HG03575 (cell line): ENCODE results near the gene ZMIZ2.
"Not testable (repeated sequence)": the region's sequence is repeated elsewhere in the genome, so short reads cannot be mapped to it uniquely, and the experiment has no call there.

ENCODE experiments used
- ATAC-seq: cut with Tn5 transposase; IDR thresholded peaks from one replicate; pipeline ENCODE4 v1.9.1; 2021; ENCODE audit not compliant: unreplicated experiment, insufficient number of reproducible peaks, low FRiP score; ENCODE audit errors: extremely low read depth

ZMIZ2 gene

DNA sequence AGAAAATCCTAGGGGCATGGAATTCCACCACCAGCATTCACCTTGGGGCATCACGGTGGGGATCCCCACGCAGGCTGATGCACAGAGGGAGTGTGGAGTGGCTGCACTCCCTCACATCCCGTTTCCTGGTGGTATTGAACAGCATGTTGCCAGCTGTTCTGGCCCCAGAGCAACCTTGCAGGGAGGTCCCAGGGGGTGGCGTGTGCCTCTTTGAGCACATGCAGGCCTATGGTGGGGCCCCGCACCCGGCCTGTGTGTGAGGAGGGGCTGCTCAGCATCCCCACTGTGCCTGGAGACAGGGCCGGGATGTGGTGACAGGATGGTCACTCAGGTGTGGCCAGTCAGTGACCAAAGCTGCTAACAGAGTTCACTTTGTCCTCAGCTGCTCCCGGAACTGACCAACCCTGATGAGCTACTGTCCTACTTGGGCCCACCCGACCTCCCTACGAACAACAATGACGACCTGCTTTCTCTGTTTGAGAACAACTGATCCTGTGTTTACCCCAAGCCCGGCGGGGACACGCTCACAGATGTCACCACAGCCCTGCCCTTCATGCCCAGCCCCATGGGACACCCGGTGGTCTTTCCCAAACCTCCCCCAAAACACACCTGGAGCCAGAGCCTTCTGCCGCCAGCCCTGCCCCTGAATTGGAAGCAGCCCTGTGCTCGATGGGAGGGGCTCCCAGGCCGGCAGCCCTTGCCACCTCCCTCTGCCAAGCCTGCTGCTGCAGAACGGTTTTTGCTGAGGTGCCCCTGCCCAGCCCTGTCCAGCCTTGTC lies 18.7 kb downstream of the ZMIZ2 start:
- no peak for ATAC-seq

DNA sequence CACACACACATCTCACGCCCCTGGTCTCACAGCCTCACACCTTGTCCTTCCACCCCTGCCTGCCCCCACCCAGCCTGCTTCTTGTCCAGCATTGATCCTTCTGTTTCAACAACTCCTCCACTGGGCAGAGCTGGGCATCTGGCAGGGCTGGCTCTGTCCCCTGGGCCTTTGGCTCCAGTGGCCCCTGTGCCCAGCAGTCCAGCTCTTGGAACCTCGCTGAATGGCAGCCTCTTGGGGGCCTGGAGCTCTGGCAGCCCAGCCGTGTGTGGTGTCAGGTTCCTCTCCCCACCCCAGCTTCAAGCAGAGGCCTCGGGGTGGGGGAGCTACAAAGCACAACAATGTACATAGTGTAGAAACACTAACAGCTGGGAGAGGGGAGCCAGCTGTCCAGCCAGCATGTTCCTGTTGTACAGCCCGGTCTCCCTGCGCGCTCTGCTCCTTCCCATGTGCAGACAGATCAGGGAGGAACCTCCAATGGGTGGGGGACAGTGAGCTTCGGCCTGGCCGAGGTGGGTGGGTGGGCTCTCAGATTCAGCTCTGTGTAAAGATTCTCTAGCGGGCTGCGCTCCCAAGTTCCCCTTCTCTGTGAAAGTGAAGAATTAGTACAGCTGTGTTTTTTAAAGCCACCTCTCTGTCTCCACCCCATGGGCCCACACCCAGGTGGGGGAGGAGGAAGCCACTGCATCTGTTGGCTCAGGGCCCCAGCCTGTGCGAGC lies 19.4 kb downstream of the ZMIZ2 start:
- no peak for ATAC-seq

DNA sequence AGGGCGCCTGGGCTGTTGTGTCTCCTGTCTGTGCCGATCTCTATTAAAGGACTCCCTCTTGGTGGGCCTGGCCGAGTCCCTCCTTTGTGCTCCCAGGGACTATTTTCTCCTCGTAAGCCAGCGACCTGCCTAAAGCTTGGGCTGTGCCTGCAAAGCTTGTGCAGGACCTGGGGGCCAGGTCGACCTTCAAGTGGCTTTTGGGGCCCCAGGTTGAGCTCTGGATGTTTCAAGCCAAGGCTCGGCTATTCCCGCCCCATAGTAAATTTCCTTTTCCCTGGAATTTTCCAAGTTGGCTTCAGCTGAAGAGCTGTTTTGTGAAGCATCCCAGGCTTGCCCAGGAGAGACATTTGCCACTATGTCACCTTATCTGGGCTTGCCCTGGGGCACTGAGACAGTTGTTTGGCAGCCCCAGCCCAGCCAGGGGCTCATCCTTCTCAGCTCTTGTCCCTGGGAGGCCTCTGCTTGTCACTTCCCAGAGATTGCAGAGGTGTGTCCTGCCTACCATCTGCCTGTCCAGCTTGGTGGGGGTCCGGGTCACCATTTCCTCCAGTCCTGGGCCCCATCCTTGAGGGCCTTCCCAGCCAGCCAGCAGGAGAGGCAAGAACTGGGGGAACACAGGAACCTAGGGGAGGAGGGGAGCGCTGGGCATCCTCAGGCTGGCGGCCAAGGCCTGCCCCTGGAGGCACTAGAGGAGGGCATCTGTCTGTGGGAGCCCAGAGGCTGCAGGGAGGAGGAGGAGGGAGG lies 20.2 kb downstream of the ZMIZ2 start:
- ATAC-seq, result no peak

DNA sequence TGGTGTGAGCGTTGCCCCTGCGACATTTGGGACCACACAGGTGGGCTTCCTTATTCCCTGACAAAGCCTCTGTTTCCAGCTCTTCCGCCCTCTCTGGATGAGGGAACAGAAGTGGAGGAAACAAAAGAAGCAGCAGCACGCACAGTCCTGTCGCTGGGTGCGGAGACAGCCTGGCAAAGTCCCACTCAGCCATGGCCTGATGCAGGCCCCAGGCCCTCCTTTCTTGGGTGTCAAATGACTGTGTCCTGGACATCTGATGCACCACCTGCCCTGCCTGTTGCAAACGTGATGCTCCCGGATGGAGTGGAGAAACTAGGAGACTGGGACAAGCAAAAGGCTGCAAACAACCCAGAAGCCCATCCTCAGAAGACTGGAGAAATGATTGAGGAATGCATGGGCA lies 20.7 kb downstream of the ZMIZ2 start:
- ATAC-seq, result no peak

DNA sequence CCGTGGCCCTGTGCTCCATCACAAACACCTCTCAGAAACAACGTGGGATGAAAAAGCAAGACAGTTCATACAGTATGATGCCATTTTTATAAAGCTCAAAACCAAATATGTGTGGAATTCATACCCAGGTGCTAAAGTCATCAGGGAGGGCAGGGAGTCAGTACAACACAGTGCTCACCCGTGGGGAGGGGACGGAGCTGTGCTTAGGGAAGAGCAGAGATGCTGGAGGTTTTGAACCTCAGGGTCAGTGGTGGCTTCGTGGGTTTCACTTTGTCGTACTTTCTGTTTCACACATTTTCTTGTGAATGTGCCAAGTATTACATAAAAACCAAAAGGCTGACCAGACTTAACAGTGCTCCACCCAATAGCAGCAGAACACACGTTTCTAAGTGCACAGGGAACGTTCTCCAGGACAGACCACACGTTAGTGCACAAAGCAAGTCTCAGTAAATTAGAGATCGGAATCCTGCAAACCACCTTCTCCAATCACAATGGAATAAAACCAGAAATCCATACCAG lies 21.2 kb downstream of the ZMIZ2 start:
- ATAC-seq, result no peak

DNA sequence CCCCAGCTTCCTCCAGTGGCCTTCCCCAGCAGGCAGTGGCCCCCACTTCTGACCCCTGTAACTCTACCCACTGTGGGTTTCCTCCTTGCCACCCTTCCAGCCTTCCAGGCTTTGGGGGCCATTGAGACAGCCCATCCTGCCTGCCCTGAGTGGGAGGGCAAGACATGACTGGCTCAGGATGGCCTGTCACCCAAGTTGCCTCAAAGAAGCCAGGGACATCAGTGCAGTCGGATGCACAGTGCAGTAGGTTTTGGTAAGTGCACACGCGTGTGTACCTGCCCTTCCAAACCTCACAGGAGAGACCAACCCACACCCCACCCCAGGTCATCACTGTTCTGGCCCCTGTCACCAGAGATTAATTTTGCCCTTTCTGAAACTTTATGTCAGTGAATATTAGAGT lies 22.7 kb downstream of the ZMIZ2 start:
- ATAC-seq, result no peak

DNA sequence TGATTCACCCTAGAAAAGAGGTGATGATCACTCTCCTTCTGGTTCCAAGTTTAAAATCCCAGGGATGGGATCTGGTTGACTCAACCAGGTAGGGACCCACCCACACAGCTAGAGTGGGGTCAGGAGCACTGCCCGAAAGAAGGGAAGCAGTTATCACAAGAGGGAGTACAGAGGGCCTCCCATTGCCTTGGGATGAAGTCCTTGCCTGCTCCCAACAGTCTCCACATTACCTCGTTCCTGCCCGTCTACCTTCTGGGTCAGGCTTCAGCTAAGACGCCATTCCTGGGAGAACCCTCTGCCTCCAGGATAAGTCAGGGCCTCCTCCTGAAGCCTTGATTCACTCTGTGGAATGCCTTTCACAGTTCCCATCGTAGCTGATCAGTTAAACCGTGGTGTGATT lies 23.8 kb downstream of the ZMIZ2 start:
- ATAC-seq, result no peak

DNA sequence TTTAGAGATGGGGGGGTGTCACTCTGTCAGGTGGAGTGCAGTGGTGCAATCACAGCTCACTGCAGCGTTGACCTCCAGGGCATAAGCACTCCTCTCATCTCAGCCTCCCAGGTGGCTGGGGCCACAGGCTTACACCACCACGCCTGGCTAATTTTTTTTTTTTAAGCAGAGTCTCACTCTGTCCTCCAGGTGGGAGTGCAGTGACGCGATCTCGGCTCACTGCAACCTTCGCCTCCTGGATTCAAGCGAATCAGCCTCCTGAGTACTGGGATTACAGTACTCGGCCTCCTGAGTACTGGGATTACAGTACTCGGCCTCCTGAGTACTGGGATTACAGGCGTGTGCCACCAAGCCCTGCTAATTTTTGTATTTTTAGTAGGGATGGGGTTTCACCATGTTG lies 24.2 kb downstream of the ZMIZ2 start:
- ATAC-seq, result no peak

DNA sequence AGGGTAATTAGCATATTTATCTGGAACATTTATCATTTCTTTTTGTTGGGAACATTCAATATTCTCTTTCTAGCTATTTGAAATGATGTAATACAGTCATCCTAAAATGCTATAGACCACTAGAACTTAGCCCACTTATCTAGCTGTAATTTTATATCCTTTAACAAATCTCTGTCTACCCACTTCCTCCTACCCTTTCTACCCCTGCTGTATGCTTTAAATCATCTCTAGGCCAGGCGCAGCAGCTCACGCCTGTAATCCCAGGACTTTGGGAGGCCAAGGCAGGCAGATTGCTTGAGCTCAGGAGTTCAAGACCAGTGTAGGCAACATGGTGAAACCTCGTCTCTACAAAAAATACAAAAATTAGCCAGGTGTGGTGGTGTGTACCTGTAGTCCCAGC lies 25.8 kb downstream of the ZMIZ2 start:
- not testable (repeated sequence) for ATAC-seq

DNA sequence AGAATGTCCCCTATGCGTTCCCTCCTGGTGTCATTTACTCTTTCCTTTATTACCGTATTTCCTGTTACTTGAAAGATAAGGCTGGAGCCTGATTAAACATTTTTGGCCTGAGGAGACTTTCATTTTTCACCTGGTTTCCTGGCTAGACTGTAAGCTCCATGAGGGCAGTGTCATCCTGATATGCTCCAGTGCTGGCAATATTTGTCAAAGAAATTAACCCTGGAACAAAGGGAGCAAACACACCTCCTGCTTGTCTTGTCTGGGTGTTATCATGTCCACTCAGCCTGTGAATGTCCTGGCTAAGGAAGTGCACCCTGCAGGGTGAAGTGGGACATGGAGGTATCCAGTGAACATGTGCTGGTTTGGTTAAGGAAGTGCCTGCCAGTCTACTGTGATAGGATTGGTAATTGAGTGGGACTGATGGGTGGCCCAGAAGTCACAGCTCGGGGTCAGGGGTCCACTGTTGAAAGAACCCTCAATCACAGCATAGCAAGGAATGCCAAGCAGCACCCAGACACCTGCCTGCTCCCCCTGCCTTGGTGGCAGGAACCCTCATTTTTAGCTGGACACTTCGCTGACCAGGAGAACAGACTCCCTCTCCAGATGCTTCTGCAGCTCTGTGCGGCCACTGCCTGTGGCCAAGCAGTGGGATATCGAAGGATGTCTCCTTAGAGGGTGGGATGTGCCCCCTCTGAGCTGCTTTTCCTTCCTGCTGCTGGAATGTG lies 26.9 kb downstream of the ZMIZ2 start:
- no peak for ATAC-seq

DNA sequence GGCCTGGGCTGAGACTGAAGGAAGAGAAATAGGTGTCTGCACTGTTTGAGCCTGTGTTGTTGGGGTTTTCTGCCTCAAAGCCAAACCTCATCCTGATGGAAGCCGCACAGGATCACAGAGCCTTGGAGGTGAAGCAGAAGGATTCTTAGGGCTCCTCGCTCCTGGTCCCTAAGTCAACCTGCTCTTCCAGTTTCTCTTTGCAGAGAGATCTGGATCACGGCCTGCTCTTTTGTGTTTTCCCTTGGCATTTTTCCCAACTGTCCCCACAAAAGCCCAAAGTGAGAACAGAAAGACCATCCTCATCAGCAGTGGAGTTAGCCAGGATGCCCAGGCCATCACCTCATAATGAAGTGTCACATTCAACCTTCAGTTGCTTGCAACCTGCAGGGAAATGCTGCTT lies 27.6 kb downstream of the ZMIZ2 start:
- ATAC-seq, result no peak

DNA sequence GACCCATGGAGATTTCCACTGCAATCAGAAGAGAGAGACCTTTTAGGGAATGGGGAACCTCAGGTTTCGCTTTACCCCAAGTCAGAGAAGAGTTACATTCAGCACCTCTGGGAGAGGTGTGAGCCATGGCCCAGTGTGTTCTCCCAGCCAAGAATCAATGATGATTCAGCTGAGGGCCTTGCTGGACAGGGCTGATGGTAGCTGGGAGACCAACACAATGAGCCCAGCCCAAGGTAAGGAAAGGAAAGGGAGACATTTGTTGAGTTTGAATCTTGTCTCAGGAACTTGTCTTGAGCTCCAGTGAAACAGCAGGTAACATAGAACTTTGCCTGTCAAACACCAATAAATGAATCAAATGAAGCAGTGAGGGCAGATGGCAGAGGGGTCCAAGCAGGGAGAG lies 33.8 kb downstream of the ZMIZ2 start:
- ATAC-seq, result no peak

DNA sequence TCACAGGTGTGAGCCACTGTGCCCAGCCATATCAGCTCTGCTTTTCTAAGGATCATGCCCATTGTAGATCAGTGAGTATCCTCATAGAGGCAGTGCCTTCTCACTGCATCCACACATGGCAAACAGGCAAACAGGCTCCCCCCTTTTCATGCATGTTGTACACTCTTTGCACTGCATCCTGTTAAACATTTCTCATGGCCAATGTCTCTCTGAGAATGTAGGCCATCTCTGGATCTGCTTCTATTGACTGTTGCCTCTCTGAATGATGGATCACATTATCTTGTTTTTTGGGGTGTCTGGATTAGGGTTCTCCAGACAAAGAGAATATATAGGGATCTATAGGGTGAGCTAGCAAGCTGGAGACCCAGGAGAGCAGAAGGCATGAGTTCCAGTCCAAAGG lies 34.8 kb downstream of the ZMIZ2 start:
- ATAC-seq, result no peak

DNA sequence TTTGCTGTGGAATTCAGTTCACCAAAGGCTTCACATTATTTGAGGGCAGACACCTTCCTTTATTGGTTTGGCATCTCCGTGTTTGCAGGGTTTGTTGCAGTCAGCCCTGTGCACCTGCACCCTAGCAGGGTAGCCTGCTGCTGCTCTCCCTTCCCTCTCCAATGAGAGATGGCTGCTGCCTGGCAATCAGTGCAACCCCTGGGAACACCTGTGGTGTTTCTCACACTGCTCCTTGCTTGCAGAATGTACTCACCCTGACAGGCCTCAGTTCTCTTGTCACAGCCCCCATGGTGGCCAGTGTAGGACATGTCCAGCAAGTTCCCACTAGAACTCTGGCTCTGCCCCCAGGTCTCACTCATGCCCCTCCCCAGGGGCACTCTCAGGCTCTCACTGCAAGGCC lies 35.7 kb downstream of the ZMIZ2 start:
- ATAC-seq, result no peak

DNA sequence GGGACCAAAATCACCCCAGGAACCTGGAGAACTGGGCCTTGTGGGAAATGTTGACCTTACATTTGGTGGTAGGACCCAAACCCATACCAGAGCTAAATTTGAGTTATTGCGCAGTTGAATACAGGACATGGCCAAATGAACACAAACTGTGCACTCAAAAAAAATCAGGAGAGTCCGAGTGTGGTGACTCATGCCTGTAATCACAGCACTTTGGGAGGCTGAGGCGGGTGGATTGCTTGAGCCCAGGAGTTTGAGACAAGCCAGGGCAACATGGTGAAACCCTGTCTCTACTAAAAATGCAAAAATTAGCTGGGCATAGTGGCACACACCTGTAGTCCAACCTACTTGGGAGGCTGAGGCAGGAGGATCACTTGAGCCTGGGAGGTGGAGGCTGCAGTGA lies 36.6 kb downstream of the ZMIZ2 start:
- ATAC-seq, result not testable (repeated sequence)

DNA sequence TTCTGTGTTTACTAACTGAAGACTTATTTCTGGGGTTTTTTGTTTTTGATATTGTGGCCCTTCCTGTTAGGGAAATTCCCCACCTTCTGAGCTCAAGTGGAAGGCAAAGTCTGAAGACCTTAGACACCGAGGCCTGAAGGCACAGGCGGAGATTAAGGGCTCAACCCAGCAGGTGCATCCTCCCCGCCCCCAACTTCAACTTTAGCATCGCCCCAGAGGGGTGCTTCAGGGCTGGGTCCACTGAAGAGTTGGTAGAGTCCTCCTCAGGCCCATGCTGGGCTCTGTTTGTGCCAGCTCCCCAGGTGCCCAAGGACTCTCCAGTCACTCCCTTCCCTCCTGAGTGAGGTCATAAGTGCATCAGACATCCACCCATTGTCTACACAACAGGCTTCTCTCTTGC lies 38.4 kb downstream of the ZMIZ2 start:
- ATAC-seq, result no peak

DNA sequence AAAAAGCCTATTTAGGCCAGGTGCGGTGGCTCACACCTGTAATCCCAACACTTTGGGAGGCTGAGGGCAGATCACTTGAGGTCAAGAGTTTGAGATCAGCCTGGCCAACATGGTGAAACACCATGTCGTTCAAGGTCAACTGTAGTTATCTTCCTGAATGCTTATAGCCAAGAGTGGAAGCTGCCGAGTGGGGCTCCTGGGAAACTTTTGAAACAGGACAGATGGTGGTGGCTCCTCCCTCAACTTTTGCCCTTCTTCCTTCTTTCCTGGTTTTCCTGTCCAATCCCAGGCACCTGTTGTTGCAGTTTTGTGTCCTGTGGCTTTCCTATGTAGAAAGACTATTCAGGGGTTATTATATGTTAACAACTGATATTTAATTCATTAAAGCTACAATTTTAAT lies 39.1 kb downstream of the ZMIZ2 start:
- no peak for ATAC-seq

DNA sequence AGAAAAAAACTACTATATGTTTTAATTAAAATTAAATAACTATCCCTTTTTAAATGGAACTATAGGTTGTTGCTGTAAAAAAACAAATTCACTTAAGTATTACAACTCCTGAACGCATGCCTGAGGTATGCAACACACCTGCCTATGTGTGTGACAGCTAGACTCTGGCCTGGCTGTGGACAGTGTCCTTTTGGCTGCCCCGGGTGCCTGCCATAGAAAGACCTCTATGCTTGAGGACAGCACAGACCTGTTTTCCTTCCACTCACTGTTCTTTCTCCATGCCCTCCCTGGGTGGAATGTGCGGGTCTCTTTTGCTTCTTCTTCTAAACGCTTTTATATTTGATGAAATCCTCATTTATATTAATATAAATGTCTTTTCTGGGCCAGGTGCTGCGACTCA lies 41.3 kb downstream of the ZMIZ2 start:
- no peak for ATAC-seq
